ENCODE measurements around the gene TMEM141.

Gene TMEM141

DNA sequence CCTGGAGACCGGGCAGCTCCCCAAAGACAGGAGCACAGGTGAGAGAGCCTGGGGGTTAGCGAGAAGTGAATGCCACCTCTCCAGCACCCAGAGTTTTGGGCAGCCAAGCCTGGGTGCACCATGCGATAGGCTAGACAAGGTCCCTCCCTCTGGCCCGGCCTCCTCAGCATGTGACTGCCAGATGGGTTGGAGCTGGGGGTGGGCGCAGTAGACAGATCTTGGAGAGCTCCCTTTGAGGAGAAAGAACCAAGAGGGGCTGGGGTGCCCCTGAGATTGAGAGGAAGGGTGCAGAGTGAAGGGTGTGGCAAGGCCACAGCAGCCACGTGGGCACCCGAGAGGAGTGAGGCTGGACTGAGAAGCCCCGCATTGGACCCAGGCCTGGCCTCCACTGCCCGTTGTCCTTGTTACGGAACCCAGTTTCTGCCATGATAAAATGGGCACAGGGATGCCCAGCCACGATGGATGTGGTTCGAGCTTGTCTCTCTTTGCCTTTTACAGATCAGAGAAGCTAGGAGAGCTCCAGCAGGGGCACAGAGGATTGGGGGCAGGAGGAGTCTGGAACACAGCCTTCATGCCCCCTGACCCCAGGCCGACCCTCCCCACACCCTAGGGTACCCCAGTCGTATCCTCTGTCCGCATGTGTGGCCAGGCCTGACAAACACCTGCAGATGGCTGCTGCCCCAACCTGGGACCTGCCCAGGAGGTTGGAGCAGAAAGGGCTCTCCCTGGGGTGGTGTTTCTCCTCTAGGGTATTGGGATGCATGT lies 1.4 kb downstream of the TMEM141 start:
- Histone ChIP-seq H3K4me1 (ENCODE audit: insufficient read depth, poor library complexity, severe bottlenecking) (peaks cover 9% of the 10 kb centered on the region), H3K27me3 (ENCODE audit: insufficient read depth, poor library complexity, severe bottlenecking) (peaks cover 14% of the 10 kb centered on the region), H3K4me3 (ENCODE audit: severe bottlenecking) (peak overlapping the region; percentile 61), H3K9me3 (ENCODE audit: severe bottlenecking) (no peaks in the 10 kb centered on the region), H3K27ac (ENCODE audit: poor library complexity, severe bottlenecking) (no peak overlapping the region), H3K36me3 (ENCODE audit: low read depth) (peaks cover 14% of the 10 kb centered on the region)
- ATAC-seq (ENCODE audit: low read depth), result no peak
- TF ChIP-seq, protein P1, sequence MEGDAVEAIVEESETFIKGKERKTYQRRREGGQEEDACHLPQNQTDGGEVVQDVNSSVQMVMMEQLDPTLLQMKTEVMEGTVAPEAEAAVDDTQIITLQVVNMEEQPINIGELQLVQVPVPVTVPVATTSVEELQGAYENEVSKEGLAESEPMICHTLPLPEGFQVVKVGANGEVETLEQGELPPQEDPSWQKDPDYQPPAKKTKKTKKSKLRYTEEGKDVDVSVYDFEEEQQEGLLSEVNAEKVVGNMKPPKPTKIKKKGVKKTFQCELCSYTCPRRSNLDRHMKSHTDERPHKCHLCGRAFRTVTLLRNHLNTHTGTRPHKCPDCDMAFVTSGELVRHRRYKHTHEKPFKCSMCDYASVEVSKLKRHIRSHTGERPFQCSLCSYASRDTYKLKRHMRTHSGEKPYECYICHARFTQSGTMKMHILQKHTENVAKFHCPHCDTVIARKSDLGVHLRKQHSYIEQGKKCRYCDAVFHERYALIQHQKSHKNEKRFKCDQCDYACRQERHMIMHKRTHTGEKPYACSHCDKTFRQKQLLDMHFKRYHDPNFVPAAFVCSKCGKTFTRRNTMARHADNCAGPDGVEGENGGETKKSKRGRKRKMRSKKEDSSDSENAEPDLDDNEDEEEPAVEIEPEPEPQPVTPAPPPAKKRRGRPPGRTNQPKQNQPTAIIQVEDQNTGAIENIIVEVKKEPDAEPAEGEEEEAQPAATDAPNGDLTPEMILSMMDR (IDR thresholded peaks at IDR 0.05; ENCODE audit: poor library complexity, severe bottlenecking), result no peak
- no peak for DNase-seq (ENCODE audit: low spot score)

DNA sequence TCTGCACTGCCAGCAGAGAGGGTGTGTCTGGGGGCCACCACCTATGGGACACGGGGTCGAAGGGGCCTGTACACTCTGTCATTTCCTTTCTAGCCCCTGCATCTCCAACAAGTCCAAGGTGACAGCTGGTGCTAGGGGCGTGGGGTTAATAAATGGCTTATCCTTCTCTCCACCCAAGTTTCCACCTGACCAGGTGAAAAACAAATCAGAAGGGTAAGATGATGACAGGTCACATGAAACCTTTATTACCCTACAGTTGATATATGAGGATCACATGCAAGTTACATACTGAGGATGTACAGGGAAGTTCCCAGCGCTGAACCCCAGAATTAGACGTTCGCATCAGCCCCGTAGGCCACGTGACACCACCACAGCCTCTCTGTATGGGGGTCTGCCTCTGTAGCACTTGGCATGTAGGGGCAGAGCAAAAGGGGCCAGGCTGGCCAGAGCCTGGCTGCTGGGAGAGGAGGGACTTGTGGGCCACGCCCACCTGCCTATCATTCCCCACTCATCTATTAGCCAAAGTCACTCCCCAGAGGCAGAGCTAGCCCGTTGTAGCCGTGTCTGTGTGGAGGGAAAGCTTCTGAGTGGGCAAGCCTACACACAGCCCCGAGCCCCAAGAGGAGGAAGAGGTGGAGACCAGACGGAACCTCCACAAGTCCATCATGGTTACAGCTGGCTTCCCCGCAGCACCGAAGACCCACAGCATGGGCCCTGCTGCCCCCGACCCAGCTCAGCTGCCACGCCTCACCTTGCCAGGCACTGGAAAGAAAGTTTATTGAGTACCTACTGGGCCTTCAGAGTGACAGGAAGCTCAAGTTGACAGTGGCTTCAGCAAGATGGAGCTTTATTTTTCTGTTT lies 2.2 kb downstream of the TMEM141 start:
- DNase-seq (ENCODE audit: low spot score), result no peak
- TF ChIP-seq, protein P1 (IDR thresholded peaks at IDR 0.05; ENCODE audit: poor library complexity, severe bottlenecking), result no peak

DNA sequence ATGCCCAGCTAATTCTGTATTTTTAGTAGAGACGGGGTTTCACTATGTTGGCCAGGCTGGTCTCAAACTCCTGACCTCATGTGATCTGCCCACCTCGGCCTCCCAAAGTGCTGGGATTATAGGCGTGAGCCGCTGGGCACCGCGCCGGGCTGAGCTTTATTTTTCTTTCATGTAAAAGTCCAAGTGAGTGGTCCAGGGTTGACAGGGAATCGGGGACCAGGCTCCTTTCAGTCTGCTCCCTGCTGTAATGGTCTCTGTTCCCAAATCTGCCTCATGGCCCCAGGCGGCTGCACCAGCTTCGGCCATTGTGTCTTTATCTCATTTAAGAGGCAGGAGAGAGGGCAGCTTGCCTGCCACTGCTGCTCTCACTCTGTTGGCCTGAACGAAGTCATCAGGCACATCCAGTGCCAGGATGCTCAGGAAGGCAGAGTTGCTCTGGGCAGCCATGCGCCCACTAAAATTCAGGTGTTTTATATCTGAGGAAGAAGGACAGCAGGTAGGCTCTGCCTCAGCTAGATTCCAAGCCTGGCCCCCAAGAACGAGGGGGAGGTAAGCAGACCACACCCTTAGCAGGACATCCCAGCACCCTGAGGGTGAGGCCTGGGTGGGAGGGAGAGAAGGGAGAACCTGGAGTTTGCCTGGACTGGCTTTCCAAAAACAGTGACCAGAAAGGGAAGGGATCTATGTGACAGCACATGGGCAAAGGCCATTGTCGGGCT lies 3.3 kb downstream of the TMEM141 start:
- H3K36me3 ChIP-seq (ENCODE audit: low read depth), result peaks cover 14% of the 10 kb centered on the region
- DNase-seq (ENCODE audit: low spot score) (no peak), ATAC-seq (ENCODE audit: low read depth) (no peak)
- no peak overlapping the region for H3K27ac ChIP-seq (ENCODE audit: poor library complexity, severe bottlenecking)
- peaks cover 33% of the 10 kb centered on the region for H3K27me3 ChIP-seq (ENCODE audit: insufficient read depth, poor library complexity, severe bottlenecking)
- TF ChIP-seq, protein P1 (IDR thresholded peaks at IDR 0.05; ENCODE audit: poor library complexity, severe bottlenecking), result no peak
- no peaks in the 10 kb centered on the region for H3K9me3 ChIP-seq (ENCODE audit: severe bottlenecking)
- no peak overlapping the region for H3K4me3 ChIP-seq (ENCODE audit: severe bottlenecking)
- peaks cover 10% of the 10 kb centered on the region for H3K4me1 ChIP-seq (ENCODE audit: insufficient read depth, poor library complexity, severe bottlenecking)

More for the DNA sequence above, 2.2 kb downstream of the TMEM141 start:
- Histone ChIP-seq H3K27me3 (ENCODE audit: insufficient read depth, poor library complexity, severe bottlenecking) (peaks cover 22% of the 10 kb centered on the region), H3K36me3 (ENCODE audit: low read depth) (peaks cover 14% of the 10 kb centered on the region), H3K9me3 (ENCODE audit: severe bottlenecking) (no peaks in the 10 kb centered on the region), H3K4me1 (ENCODE audit: insufficient read depth, poor library complexity, severe bottlenecking) (peaks cover 9% of the 10 kb centered on the region), H3K4me3 (ENCODE audit: severe bottlenecking) (no peak overlapping the region), H3K27ac (ENCODE audit: poor library complexity, severe bottlenecking) (no peak overlapping the region)
- no peak for ATAC-seq (ENCODE audit: low read depth)

DNA sequence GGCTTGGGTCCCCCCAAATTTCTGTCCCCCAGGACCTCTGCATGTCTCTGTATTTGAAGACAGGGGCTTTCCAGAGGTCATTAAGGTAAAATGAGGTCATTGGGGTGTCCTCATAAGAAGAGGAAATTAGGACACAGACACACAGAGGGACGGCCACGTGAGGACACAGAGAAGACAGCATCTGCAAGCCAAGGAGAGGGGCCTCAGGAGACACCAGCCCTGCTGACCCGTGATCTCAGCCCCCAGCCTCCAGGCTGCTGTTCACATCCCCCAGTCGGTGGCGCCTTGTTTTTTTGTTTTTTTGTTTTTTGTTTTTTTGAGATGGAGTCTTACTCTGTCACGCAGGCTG lies 3.8 kb downstream of the TMEM141 start:
- H3K27me3 ChIP-seq (ENCODE audit: insufficient read depth, poor library complexity, severe bottlenecking), result peaks cover 38% of the 10 kb centered on the region
- no peak overlapping the region for H3K27ac ChIP-seq (ENCODE audit: poor library complexity, severe bottlenecking)
- no peak for DNase-seq (ENCODE audit: low spot score)
- no peak overlapping the region for H3K4me3 ChIP-seq (ENCODE audit: severe bottlenecking)
- TF ChIP-seq, protein P1 (IDR thresholded peaks at IDR 0.05; ENCODE audit: poor library complexity, severe bottlenecking), result no peak
- H3K36me3 ChIP-seq (ENCODE audit: low read depth), result peaks cover 14% of the 10 kb centered on the region
- ATAC-seq (ENCODE audit: low read depth), result no peak
- H3K9me3 ChIP-seq (ENCODE audit: severe bottlenecking), result no peaks in the 10 kb centered on the region
- H3K4me1 ChIP-seq (ENCODE audit: insufficient read depth, poor library complexity, severe bottlenecking), result peaks cover 13% of the 10 kb centered on the region

Measured in RWPE2 (cell line).